H1 (cell line): Measurements from ENCODE around the gene GAB2. TPM values are rescaled to one million over a fixed set of nuclear protein-coding genes. Genes with fewer than 3 reads are reported as not detected.

Source experiments
- CHD7 ChIP-seq: fragments of 300-600 bp; sonication (generic); IDR thresholded peaks from 2 replicates; pipeline ENCODE4 v1.7.1; 2012; ENCODE audit warnings: low read length, moderate library complexity, mild to moderate bottlenecking, inconsistent platforms; ENCODE audit not compliant: insufficient replicate concordance
- polyA plus RNA-seq, 7 experiments: library from polyadenylated mRNA; depleted of rRNA in 3 of 7; stranded (reverse) in 5 of 7; unstranded in 2 of 7; fragments of >200 nt in 5 of 7; fragments of 200-250 nt in 2 of 7; gene quantifications; 1 replicate in 5 of 7; 2 replicates in 1 of 7; 4 replicates in 1 of 7; pipeline versions ENCODE4 v1.2.1 to v1.2.3, GENCODE V29; 2011 to 2013; ENCODE audit warnings: missing spikeins in 2 of 7, mixed read lengths in 2 of 7
- total RNA-seq: library from RNA; stranded (reverse); fragmentation: NEBNext Ultra II Directional; extraction: Animal tissue kit (Norgen Biotek cat#: 25700); gene quantifications from 2 replicates; pipeline ENCODE4 v1.2.1, GENCODE V29; 2021

Gene GAB2
- total and polyA plus RNA-seq, 2 of the 8 experiments (the other 6 are each of a cell fraction or from before 2014, with no cell fraction given), result 6.3 to 14.0 TPM

- TF ChIP-seq CHD7, result no peak
Measured at GRCh38 chr11:78364128-78364751, 53.4 kb downstream of the GAB2 start (continued).
